WERI-Rb-1 (cell line): ENCODE results near the gene STAC.
"Not testable (repeated sequence)": the region's sequence is repeated elsewhere in the genome, so short reads cannot be mapped to it uniquely, and the experiment has no call there.

ENCODE experiments used
- DNase-seq: peaks from one replicate; pipeline ENCODE4 v3.0.0-alpha.2; 2020
- H3K27ac ChIP-seq: fragments of 250-450 bp; sonication (Bioruptor Pico); 2 replicates; pipeline ENCODE4 v1.5.1; 2020; ENCODE audit warnings: mild to moderate bottlenecking, moderate library complexity
- H3K27me3 ChIP-seq: fragments of 250-450 bp; sonication (Bioruptor Pico); 2 replicates; pipeline ENCODE4 v1.5.1; 2021; ENCODE audit warnings: mild to moderate bottlenecking, low read depth, moderate library complexity; ENCODE audit not compliant: insufficient read depth, severe bottlenecking
- H3K36me3 ChIP-seq: fragments of 250-450 bp; sonication (Bioruptor Pico); 2 replicates; pipeline ENCODE4 v1.5.1; 2020; ENCODE audit warnings: mild to moderate bottlenecking, moderate library complexity
- H3K4me3 ChIP-seq: 2 replicates; pipeline ENCODE4 v1.5.1; 2011; ENCODE audit warnings: low read depth, mild to moderate bottlenecking, control low read depth, low read length
- H3K9me3 ChIP-seq: fragments of 250-450 bp; sonication (Bioruptor Pico); 2 replicates; pipeline ENCODE4 v1.5.1; 2021; ENCODE audit warnings: mild to moderate bottlenecking, moderate library complexity; ENCODE audit not compliant: severe bottlenecking
- CTCF ChIP-seq: IDR thresholded peaks from 2 replicates; pipeline ENCODE4 v1.5.1; 2011; ENCODE audit warnings: low read depth, mild to moderate bottlenecking, control low read depth, inconsistent platforms, low read length

The STAC gene

GRCh38 chr3:36447061-36447460 lies 66.8 kb downstream of the STAC start:
- Histone ChIP-seq H3K9me3 (no peaks in the 10 kb centered on the region), H3K27ac (no peak overlapping the region), H3K36me3 (no peaks in the 10 kb centered on the region), H3K4me3 (no peak overlapping the region), H3K27me3 (no peaks in the 10 kb centered on the region)
- no peak for TF ChIP-seq CTCF
- DNase-seq, result no peak

- TF ChIP-seq CTCF, result no peak
- Histone ChIP-seq H3K36me3 (no peaks in the 10 kb centered on the region), H3K4me3 (no peak overlapping the region), H3K27ac (no peak overlapping the region), H3K27me3 (no peaks in the 10 kb centered on the region), H3K9me3 (no peaks in the 10 kb centered on the region)
- DNase-seq, result peak; percentile 20
Observed at GRCh38 chr3:36451816-36452215, 71.5 kb downstream of the STAC start.

GRCh38 chr3:36453213-36453612 lies 72.9 kb downstream of the STAC start:
- H3K9me3 ChIP-seq, H3K27me3 ChIP-seq, H3K4me3 ChIP-seq, H3K27ac ChIP-seq, H3K36me3 ChIP-seq, DNase-seq: not testable (repeated sequence)

GRCh38 chr3:36453896-36454295 lies 73.6 kb downstream of the STAC start:
- not testable (repeated sequence) for H3K36me3 ChIP-seq, DNase-seq, H3K9me3 ChIP-seq, H3K27me3 ChIP-seq, H3K27ac ChIP-seq, H3K4me3 ChIP-seq

- Histone ChIP-seq H3K27me3 (no peaks in the 10 kb centered on the region), H3K27ac (no peak overlapping the region), H3K9me3 (no peaks in the 10 kb centered on the region), H3K4me3 (no peak overlapping the region), H3K36me3 (no peaks in the 10 kb centered on the region)
- DNase-seq, result no peak
- no peak for TF ChIP-seq CTCF
Observed at GRCh38 chr3:36455406-36455805, 75.1 kb downstream of the STAC start.

- no peaks in the 10 kb centered on the region for H3K27me3 ChIP-seq
- TF ChIP-seq CTCF, result no peak
- no peak for DNase-seq
- no peaks in the 10 kb centered on the region for H3K9me3 ChIP-seq
- H3K36me3 ChIP-seq, result no peaks in the 10 kb centered on the region
- H3K27ac ChIP-seq, result no peak overlapping the region
- no peak overlapping the region for H3K4me3 ChIP-seq
Observed at GRCh38 chr3:36456784-36457183, 76.5 kb downstream of the STAC start.

- Histone ChIP-seq H3K9me3 (no peaks in the 10 kb centered on the region), H3K27me3 (no peaks in the 10 kb centered on the region), H3K4me3 (no peak overlapping the region), H3K27ac (no peak overlapping the region), H3K36me3 (no peaks in the 10 kb centered on the region)
- no peak for DNase-seq
- no peak for TF ChIP-seq CTCF
Observed at GRCh38 chr3:36457667-36458066, 77.4 kb downstream of the STAC start.
